HL-60/S4 (cell line): Measurements from ENCODE around the gene PTGR1.

Experiments used
- in situ Hi-C: fragments of 300-500 bp; cut with MboI; formaldehyde crosslinking; loops from 2 replicates; pipeline ENCODE4 v1.14.3; 2022; ENCODE audit warnings: low sequenced_read_pairs

The PTGR1 gene

GRCh38 chr9:111548623-111549022 is 50.8 kb downstream of the PTGR1 start:
- in situ Hi-C loops = no loop called here

- in situ Hi-C loops = no loop called here
These were observed 56.8 kb downstream of the PTGR1 start for GRCh38 chr9:111542497-111543254.

DNA sequence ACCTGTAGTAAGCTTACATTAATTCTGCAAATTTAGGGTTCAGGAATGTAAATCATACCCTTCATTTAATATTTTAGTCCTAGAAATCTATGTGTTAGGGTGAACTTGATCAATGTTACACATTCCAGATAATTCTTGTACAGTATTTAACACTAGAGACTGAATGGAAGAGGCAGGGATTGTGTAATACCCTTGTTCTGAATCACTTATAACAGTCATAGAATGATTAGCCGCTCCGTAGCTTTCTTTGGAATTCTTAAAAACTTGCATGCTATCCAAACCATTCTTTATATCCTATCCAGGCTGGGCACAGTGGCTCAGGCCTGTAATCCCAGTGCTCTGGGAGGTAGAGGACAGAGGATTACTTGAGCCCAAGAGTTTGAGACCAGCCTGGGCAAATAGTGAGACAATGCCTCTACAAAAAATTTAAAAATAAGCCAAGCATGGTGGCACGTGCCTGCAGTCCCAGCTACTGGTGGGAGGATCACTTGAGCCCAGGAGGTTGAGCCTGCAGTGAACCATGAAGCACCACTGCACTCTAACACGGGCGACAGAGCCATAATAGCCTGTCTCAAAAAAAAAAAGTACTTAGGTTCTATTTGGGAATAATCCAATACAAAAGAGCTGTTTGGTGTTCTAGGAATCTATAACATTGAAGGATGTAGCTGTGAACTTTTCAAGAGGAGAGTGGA is 66.2 kb downstream of the PTGR1 start:
- in situ Hi-C loops = no loop called here

DNA sequence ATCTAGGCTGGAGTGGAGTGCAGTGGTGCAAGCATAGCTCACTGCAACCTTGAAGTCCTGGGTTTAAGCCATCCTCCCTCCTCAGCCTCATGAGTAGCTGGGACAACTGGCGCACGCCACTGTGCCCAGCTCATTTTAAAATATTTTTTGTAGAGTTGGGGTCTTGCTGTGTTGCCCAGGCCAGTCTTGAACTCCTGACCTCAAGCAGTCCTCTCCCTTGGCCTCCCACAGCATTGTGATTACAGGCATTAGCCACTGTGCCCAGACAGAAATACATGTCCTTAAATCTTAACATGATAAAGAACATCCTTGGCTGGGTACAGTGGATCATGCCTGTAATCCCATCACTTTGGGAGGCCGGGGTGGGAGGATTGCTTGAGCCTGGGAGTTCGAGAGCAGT is 67.7 kb downstream of the PTGR1 start:
- in situ Hi-C loops = no loop called here

- in situ Hi-C loops = no loop called here
These were observed 69.7 kb downstream of the PTGR1 start for GRCh38 chr9:111529787-111530186.

GRCh38 chr9:111527347-111527746 is 72.1 kb downstream of the PTGR1 start:
- in situ Hi-C loops = no loop called here

DNA sequence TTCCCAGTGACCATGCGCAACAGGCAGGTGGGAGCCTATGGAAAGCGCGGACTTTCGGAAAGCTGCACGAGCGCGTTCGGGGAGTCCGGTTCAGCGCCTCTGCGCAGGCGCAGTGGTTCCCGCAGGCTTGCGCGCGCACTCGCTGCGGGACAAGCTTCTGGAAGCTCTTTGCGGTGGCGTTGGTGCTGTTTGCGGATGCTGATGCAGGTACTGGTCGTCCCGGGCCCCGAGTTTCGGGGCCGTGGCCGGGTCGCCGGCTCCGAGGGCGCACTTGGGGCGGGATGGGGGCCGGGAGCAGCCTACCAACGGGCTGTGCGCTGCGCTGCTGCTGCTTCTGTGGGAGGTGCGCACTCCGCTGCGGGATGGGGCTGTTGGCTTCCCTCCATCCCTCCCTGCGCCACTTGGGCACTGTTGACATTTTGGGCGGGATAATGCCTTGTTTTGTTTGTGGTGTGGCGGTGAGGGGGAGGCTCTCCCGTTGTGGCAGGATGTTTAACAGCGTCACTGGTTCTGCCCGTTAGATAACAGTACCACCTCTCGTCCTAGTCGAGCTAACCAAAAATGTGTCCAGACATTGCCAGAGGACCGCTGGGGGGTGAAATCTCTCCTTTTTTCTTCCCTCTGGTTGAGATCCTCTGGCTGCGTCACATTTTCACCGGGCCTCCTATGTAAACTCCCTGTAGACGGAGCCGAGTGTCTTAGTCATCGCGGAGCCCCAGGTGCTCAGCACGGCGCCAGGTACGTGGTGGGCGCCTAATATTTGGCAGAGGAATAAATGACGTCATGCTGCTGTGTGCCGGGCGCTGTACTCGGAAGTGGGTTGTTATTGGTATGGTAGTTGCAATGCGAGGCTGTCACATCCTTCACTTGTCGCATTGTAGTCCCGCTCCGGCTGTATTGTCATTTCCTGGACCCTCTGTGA is 74.1 kb downstream of the PTGR1 start, which contains the start of gene ZNF483:
Gene ZNF483, plus strand, starts transcription at position 124 of the 922 bp plus-strand sequence. CDS start 2,217 bp downstream, outside the sequence.
- in situ Hi-C loops = no loop called here

DNA sequence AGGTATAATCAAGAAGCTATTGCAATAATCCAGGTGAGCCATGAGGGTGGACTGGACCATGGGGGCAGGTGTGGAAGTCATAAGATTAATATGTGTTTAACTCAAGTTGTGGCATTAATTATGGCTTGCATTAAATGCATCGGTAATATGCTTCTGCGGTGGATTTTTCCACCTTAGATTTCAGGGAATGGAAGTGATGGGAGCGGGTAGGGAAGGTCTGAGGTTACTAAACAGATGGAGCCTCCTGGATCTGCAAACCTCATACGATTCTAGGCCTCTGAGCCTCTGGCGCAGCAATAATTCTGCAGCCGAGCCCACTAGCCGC is 74.8 kb downstream of the PTGR1 start:
- in situ Hi-C loops = no loop called here

DNA sequence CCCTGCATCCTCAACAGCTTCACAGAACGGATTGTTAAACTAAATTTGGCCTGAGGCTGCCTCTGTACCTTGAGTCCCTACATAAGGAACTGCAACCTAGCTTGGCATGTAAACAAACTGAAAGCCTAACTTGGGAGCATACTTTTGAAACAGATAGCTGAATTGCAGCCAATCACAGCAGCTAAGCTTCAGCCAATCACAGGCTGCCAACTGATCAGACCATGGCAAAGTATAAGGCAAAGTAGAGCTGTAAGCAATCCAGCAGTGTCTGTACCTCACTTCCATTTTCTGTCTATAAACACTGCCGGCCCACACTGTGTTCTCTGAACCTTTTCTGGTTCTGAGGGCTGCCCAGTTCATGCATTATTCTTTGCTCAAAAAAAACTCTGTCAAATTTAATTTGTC is 83.4 kb downstream of the PTGR1 start:
- in situ Hi-C loops = no loop called here

DNA sequence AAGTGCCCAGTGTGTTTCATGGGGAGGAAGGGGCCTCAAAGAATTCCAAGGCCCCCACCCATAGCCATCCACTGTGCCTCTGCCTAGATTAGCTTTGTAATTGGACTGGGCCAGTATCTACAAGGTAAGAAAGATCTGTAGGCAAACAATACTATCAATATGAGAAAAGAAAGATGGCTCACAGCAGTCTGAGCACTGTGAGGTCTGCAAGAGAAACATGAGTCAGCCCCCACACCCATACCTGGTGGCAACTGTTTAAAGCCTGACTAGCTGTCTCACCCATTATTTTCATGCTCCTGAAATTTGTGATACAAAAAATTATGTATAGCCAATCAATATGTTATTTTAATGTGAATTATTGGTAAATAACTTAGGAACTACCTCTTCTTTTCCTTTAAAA is 84.5 kb downstream of the PTGR1 start:
- in situ Hi-C loops = no loop called here
